Activated naive CD4-positive, alpha-beta T cell treated with anti-CD3 and anti-CD28 coated beads for 36 hours (primary cell): Measurements from ENCODE around the gene CD7. TPM values are rescaled to one million over a fixed set of nuclear protein-coding genes. Genes with fewer than 3 reads are reported as not detected.
"Not testable (repeated sequence)": the region's sequence is repeated elsewhere in the genome, so short reads cannot be mapped to it uniquely, and the experiment has no call there.

Experiments
- CTCF ChIA-PET: fragments of 350-600 bp; sonication (Branson Sonifier 250); formaldehyde crosslinking; loops from one replicate; lab custom pipeline; 2021; ENCODE audit warnings: antibody characterized with exemption; lab: Charles Lee
- DNase-seq: peaks from one replicate; pipeline ENCODE4 v3.0.0-alpha.2; 2020
- H3K27ac Mint-ChIP-seq: one replicate; pipeline ENCODE4 v1.8.0; 2021; ENCODE audit warnings: mild to moderate bottlenecking, mixed read lengths
- H3K27me3 Mint-ChIP-seq: one replicate; pipeline ENCODE4 v1.8.0; 2021; ENCODE audit warnings: low read depth, mixed read lengths
- H3K36me3 Mint-ChIP-seq: one replicate; pipeline ENCODE4 v1.8.0; 2021; ENCODE audit warnings: low read depth, mixed read lengths
- H3K4me1 Mint-ChIP-seq: one replicate; pipeline ENCODE4 v1.8.0; 2021; ENCODE audit warnings: low read depth, mixed read lengths
- H3K4me3 Mint-ChIP-seq: one replicate; pipeline ENCODE4 v1.8.0; 2021; ENCODE audit warnings: mild to moderate bottlenecking, moderate library complexity, mixed read lengths
- H3K9me3 Mint-ChIP-seq: one replicate; pipeline ENCODE4 v1.8.0; 2021; ENCODE audit warnings: mixed read lengths
- intact Hi-C: fragments of 100-400 bp; cut with micrococcal nuclease; formaldehyde crosslinking; loops from one replicate; pipeline ENCODE4 v1.15.1; 2023
- total RNA-seq, 2 experiments: library from RNA; stranded (reverse); gene quantifications; one replicate each; pipeline ENCODE4 v1.2.3, GENCODE V29; 2021

The CD7 gene
- total RNA-seq, 2 experiments from 2014 or later: 635 to 646 TPM

DNA sequence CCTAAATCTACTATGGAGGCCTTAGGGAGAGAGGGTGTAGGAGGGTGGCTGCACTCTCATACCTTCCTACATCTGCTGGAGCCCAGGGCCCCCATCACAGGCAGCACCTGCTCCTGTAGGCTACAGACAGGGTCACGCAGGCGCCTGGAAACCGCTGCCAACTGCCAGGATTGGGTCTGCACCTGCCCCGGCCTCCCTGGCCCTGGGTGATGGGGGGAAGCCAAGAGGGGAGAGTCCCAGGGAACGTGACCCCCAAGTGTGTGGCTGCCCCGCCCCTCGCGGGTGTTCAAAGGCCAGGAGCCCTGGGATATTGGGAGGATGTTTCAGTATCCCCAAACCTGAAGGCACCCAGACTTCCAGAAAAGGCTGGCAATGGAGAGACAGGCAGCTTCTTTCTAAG, 36.1 kb upstream of the CD7 start:
- no peak for DNase-seq
- H3K27me3 Mint-ChIP-seq: peaks cover 3% of the 10 kb centered on the region
- CTCF ChIA-PET: interaction anchor here (1.0 to 5.3 kb wide), 4 partner anchors 47 to 117 kb away, joined by 3 to 34 read pairs (median 4); no protein-coding TSS in a partner anchor
- H3K9me3 Mint-ChIP-seq: no peaks in the 10 kb centered on the region
- no peak overlapping the region for H3K27ac Mint-ChIP-seq
- H3K36me3 Mint-ChIP-seq: no peaks in the 10 kb centered on the region
- no peak overlapping the region for H3K4me3 Mint-ChIP-seq
- H3K4me1 Mint-ChIP-seq: peaks cover 5% of the 10 kb centered on the region
- intact Hi-C loops: loop anchor here (5.0 to 10.0 kb wide), 2 partner anchors 319 to 414 kb away; partner anchors contain the start of genes DCXR and RAC3

DNA sequence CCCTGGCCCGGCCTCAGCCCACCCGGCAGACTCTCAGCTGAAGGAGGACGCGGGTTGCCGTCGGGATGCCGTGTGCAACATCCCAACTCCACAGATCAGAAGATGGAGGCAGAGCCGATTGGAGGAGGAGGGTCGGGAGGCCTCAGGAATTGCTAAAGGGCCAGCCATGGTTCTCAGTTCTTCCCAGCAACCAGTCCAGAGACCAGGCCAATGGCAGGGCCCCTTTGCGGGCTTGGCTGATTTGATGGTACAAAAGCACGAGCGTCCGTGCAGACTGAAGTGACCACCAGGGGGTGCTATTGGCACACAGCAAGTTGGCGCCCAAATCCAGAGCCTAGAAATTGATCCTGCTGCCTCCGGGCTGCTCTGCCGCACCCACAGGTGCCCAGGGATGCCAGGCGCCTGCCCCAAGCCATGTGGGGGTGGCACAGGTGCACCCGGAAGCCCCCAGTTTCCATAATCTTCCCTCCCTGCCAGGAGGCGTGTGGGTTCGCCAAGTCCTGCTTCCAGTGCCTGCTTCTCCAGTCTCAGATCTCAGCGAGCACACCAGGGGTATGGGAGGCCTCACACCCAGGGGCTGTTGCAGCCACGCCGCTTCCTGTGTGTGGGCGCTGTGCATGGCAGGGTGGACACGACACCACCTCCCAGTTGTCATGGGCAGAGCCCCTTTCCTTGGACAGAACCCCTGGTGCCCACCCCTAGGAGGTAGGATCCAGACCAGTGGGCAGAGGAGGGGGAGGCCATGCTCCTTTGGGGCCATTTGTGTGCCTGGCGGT, 34.5 kb upstream of the CD7 start:
- H3K27me3 Mint-ChIP-seq: no peaks in the 10 kb centered on the region
- DNase-seq: peak; percentile 89
- H3K4me3 Mint-ChIP-seq: no peak overlapping the region
- intact Hi-C loops: loop anchor here (1.0 to 10.0 kb wide), 5 partner anchors 62 to 415 kb away; partner anchors contain the start of genes DCXR and RAC3
- no peak overlapping the region for H3K27ac Mint-ChIP-seq
- H3K9me3 Mint-ChIP-seq: no peaks in the 10 kb centered on the region
- no peaks in the 10 kb centered on the region for H3K36me3 Mint-ChIP-seq
- H3K4me1 Mint-ChIP-seq: no peaks in the 10 kb centered on the region
- CTCF ChIA-PET: interaction anchor here (0.8 to 5.3 kb wide), 13 partner anchors 10 to 202 kb away, joined by 3 to 34 read pairs (median 4); no protein-coding TSS in a partner anchor

DNA sequence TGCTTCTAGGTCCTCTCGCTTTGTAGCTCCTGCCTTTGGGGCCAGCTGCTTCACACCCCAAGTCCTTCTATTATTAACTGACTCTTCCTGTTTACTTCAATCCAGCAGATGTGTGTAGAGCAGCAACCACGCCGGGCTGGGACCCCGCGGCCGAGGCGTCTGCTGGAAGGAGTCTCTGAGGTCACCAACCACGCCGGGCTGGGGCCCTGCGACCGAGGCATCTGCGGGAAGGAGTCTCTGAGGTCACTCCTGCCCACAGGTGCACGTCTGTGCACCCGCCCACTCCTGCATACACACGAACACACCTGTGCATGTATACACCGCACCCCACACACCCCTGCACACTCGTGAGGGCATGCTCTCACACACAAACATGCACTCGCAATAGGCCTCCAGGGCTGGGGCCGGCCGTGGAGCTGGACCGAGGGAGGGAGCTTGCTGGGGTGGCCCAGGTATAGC, 33.9 kb upstream of the CD7 start:
- CTCF ChIA-PET: interaction anchor here (0.7 to 5.3 kb wide), 14 partner anchors 9 to 321 kb away, joined by 3 to 34 read pairs (median 3); no protein-coding TSS in a partner anchor
- no peaks in the 10 kb centered on the region for H3K27me3 Mint-ChIP-seq
- H3K4me1 Mint-ChIP-seq: peaks cover 6% of the 10 kb centered on the region
- no peak overlapping the region for H3K4me3 Mint-ChIP-seq
- intact Hi-C loops: loop anchor here (1.0 to 10.0 kb wide), 4 partner anchors 143 to 416 kb away; partner anchors contain the start of genes DCXR and RAC3
- no peak for DNase-seq
- no peaks in the 10 kb centered on the region for H3K9me3 Mint-ChIP-seq
- H3K27ac Mint-ChIP-seq: no peak overlapping the region
- H3K36me3 Mint-ChIP-seq: no peaks in the 10 kb centered on the region

DNA sequence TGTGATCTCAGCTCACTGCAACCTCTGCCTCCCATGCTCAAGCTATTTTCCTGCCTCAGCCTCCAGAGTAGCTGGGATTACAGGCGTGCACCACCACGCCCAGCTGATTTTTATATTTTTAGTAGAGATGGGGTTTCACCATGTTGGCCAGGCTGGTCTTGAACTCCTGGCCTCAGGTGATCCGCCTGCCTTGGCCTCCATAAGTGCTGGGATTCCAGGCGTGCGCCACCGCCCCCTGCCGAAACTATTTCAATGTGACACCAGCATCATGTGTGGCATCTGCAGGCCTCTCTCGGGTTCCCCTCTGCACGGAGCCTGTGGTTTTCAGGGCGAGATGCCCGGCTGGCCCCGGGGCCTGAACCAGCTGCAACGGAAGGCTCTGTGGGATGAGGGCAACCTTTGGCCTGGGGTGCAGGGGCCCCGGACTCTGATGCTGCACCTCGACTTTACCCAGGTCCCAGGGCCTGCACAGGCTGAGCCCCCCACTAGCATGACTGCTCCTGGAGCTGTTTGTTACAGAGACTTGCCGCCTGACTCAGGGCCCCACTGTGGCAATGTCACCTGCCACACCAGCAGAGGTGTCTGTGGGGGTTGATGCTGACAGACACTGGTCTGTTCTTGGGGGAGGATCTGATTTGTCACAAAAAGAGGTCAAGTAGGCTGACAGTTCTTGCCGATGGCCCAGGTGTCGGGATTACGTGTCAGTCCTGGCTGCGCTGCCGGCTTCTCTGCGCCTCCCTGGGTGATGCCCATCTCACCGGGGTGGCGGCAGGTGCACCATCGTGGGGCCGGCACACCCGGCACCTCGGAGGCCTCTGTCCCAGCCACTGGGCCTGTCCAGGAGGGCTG, 33.0 kb upstream of the CD7 start:
- Mint-ChIP-seq H3K36me3 (no peaks in the 10 kb centered on the region), H3K4me1 (peaks cover 7% of the 10 kb centered on the region), H3K27me3 (no peaks in the 10 kb centered on the region), H3K27ac (no peak overlapping the region), H3K4me3 (no peak overlapping the region), H3K9me3 (no peaks in the 10 kb centered on the region)
- intact Hi-C loops: loop anchor here (1.0 to 10.0 kb wide), 7 partner anchors 48 to 417 kb away; partner anchors contain the start of genes DCXR and RAC3
- CTCF ChIA-PET: interaction anchor here (0.7 to 5.3 kb wide), 20 partner anchors 8 to 320 kb away, joined by 3 to 34 read pairs (median 3); partner anchors contain the start of gene TEX19
- peak; percentile 81 for DNase-seq

DNA sequence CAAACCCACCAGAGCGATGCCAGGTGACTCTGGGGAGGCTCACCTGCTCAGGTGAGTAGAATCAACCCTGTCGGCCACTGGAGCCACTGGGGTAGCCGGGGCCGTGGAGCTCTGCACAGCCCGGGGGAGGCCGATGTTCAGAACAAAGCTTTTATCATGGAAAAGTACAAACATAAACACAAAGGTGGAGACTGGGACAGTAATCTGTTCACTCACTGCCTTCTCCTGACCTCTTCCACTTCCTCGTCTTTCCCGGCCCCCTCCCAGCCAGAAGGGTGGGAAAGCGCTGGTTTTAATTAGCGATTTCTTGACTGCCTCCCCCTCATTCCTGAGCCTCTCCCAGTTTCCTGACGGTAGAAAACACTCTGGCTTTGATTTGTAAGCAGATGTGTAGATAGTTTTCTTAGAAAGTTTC, 31.9 kb upstream of the CD7 start:
- no peaks in the 10 kb centered on the region for H3K9me3 Mint-ChIP-seq
- intact Hi-C loops: no loop called here
- CTCF ChIA-PET: interaction anchor here (0.7 to 5.3 kb wide), 7 partner anchors 21 to 319 kb away, joined by 3 to 34 read pairs (median 5); no protein-coding TSS in a partner anchor
- DNase-seq: no peak
- H3K27me3 Mint-ChIP-seq: no peaks in the 10 kb centered on the region
- no peak overlapping the region for H3K27ac Mint-ChIP-seq
- no peak overlapping the region for H3K4me3 Mint-ChIP-seq
- no peaks in the 10 kb centered on the region for H3K36me3 Mint-ChIP-seq
- peaks cover 7% of the 10 kb centered on the region for H3K4me1 Mint-ChIP-seq

DNA sequence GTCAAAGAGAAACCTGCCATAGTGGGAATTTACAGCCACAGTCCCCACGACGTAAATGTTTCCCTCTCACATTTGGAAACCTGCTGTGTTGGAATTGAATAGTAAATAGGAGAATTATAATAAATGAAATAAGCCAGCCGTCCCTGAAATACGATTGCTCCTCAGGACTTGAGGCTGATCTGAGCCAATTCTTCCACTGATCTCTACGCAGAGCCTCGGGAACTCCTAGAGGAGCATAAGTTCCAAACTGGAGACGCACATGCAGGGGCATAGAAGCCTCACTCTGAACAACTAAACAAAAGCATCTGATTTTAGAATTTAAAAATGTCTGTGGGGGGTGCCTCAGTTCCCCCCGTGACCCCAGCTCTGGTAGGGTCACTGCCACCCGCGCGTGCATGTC, 31.5 kb upstream of the CD7 start:
- no peak for DNase-seq
- intact Hi-C loops: no loop called here
- Mint-ChIP-seq H3K27me3 (no peaks in the 10 kb centered on the region), H3K27ac (no peak overlapping the region), H3K4me3 (no peak overlapping the region), H3K4me1 (peaks cover 7% of the 10 kb centered on the region), H3K9me3 (no peaks in the 10 kb centered on the region), H3K36me3 (no peaks in the 10 kb centered on the region)
- CTCF ChIA-PET: interaction anchor here (3.9 to 5.3 kb wide), 2 partner anchors 68 to 113 kb away, joined by 19 to 34 read pairs; no protein-coding TSS in a partner anchor

DNA sequence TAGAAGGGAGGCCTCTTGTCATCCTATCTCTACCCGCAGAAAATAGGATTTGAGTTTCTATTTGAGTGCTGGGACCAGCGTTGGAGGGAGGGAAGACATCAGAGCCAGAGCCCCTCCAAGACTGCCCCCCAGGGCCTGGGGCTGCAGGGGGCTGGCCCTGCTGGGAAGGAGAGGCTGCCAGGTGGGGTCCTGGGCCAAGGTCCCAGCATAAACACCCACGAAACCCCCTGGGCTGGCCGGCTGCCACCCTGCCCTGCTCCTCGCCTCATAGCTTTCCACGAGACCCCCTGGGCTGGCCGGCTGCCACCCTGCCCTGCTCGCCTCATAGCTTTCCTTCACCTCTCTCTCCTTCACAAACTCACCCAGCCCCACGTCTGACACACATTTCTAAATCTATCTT, 31.0 kb upstream of the CD7 start:
- Mint-ChIP-seq H3K27ac (no peak overlapping the region), H3K4me3 (no peak overlapping the region), H3K9me3 (no peaks in the 10 kb centered on the region), H3K36me3 (no peaks in the 10 kb centered on the region), H3K4me1 (peaks cover 7% of the 10 kb centered on the region), H3K27me3 (no peaks in the 10 kb centered on the region)
- intact Hi-C loops: no loop called here
- DNase-seq: no peak
- CTCF ChIA-PET: interaction anchor here (3.9 kb wide), 1 partner anchor 68 kb away, joined by 19 read pairs; no protein-coding TSS in a partner anchor

DNA sequence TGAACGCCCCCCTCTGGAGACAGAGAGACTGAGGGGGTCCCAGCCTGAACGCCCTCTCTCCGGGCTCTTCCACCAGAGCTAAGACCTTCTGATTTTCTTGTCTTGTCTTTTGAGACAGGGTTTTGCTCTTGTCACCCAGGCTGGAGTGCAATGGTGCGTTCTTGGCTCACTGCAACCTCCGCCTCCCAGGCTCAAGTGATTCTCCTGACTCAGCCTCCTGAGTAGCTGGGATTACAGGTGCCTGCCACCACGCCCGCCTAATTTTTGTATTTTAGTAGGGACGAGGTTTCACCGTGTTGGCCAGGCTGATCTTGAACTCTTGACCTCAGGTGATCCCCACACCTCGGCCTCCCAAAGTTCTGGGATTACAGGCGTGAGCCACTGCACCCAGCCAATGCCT, 30.6 kb upstream of the CD7 start:
- H3K4me1 Mint-ChIP-seq, H3K27me3 Mint-ChIP-seq, H3K4me3 Mint-ChIP-seq, H3K9me3 Mint-ChIP-seq, DNase-seq, intact Hi-C loops, H3K36me3 Mint-ChIP-seq, H3K27ac Mint-ChIP-seq: not testable (repeated sequence)
- CTCF ChIA-PET: interaction anchor here (0.6 kb wide), 1 partner anchor 144 kb away, joined by 3 read pairs; no protein-coding TSS in a partner anchor

DNA sequence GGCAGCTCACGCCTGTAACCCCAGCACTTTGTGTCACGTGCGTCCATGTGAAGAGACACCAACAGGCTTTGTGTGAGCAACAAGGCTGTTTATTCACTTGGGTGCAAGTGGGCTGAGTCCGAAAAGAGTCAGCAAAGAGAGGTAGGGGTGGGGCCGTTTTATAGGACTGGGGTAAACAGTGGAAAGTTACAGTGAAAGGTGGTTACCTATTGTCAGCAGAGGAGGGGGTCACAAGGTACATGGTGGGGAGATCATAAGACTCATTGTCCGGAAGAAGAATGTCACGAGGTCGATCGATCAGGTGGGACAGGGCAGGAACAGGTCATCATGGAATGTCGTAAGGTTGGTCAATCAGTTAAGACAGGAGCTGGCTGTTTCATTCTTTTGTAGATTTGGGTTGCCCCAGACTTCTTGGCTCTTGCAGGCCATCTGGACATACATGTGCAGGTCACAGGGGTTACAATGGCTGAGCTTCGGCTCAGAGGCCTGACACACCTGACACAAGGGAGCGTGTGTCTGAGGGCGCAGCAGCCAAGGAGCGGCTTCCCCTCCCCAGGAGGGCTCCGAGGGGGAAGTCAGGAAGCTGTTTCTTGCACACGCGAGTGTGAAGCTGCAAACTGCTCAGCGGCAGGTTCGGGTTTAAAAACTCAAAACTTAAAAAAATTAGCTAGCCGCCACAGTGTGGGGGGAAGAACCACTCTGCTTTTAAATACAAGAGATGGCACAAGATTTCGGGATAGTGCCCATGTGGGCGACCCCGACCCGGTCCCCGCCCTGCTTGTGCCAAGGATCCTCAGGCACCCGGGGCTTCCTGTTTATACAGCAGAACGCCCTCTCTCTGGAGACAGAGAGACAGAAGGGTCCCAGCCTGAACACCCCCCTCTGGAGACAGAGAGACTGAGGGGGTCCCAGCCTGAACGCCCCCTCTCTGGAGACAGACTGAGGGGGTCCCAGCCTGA, 29.2 kb upstream of the CD7 start:
- CTCF ChIA-PET: interaction anchor here (1.0 kb wide), 1 partner anchor 19 kb away, joined by 3 read pairs; no protein-coding TSS in a partner anchor
- no peaks in the 10 kb centered on the region for H3K9me3 Mint-ChIP-seq
- intact Hi-C loops: no loop called here
- H3K36me3 Mint-ChIP-seq: no peaks in the 10 kb centered on the region
- H3K4me1 Mint-ChIP-seq: peaks cover 7% of the 10 kb centered on the region
- no peaks in the 10 kb centered on the region for H3K27me3 Mint-ChIP-seq
- DNase-seq: no peak
- no peak overlapping the region for H3K27ac Mint-ChIP-seq
- no peak overlapping the region for H3K4me3 Mint-ChIP-seq

DNA sequence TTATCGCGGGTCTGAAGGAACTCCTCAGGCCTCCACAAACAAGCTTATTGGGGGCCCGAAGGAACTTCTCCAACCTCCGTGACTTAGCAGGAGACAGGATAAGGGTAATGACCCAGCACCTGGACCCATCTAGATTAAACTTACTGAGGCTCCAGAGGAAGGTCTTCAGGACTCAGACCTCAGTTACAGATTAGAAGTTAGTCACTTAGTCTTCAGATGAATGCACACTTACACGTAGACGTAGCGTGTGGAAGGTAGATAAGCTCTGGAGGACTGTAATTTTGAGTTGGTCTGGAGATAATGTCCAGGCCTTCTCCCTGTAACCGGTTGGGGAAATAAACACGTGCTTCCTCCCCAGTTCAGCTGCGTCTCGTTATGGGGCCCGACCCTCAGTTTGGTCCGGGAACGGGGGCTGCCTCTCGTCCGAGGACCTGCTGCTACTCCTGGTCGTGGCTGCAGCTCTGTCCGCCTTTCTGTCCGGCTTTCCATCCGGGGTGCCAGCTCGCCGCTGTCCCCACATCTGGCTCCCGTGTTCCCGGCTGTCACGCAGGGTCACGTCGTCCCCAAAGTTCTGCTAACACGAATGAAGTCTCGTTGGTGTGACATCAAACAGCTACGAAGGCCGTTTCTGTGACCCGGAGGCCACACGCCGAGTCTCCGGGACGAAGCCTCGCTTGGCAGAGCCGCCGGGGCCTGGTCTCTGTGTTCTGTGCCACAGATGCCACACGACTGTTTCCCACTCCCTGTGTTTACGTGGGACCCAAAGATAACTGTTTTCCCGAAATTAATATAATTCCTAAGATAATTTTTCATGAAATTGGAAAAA, 28.0 kb upstream of the CD7 start:
- DNase-seq: no peak
- no peak overlapping the region for H3K4me3 Mint-ChIP-seq
- H3K27ac Mint-ChIP-seq: no peak overlapping the region
- peaks cover 6% of the 10 kb centered on the region for H3K9me3 Mint-ChIP-seq
- intact Hi-C loops: no loop called here
- no peaks in the 10 kb centered on the region for H3K27me3 Mint-ChIP-seq
- H3K4me1 Mint-ChIP-seq: peaks cover 8% of the 10 kb centered on the region
- no peaks in the 10 kb centered on the region for H3K36me3 Mint-ChIP-seq
- CTCF ChIA-PET: interaction anchor here (0.6 kb wide), 1 partner anchor 110 kb away, joined by 3 read pairs; no protein-coding TSS in a partner anchor
